ENCODE results near the gene NDUFA7.

Gene NDUFA7

DNA sequence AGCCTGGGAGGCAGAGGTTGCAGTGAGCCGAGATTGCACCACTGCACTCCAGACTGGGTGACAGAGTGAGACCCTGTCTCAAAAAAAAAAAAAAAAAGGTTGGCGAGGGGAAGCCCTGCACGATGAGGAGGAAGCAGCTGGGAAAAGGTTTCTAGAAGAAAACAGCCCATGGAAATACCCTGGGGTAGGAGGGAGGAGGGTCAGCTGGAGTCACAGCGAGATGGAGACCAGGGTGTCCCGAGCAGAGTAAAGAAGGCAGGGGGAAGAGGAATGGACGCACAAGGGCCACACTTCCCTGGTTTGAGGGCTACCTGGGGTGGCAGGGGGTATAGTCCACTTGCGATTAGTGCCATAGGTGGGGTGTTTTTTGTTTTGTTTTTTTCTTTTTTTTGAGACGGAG is 15.5 kb upstream of the NDUFA7 start:
- peaks cover 62% of the 10 kb centered on the region for H3K27me3 ChIP-seq (ENCODE audit: control insufficient read depth, insufficient read depth, low read length)
- H3K36me3 ChIP-seq (ENCODE audit: control insufficient read depth, insufficient read depth, low read length): no peaks in the 10 kb centered on the region
- H3K9me3 ChIP-seq (ENCODE audit: control insufficient read depth, low read length): no peaks in the 10 kb centered on the region
- H3K4me3 ChIP-seq (ENCODE audit: low read length): no peak overlapping the region
- H3K9ac ChIP-seq (ENCODE audit: low read length): no peak overlapping the region
- peaks cover 22% of the 10 kb centered on the region for H3K4me1 ChIP-seq (ENCODE audit: control insufficient read depth, insufficient read depth, low read length)

DNA sequence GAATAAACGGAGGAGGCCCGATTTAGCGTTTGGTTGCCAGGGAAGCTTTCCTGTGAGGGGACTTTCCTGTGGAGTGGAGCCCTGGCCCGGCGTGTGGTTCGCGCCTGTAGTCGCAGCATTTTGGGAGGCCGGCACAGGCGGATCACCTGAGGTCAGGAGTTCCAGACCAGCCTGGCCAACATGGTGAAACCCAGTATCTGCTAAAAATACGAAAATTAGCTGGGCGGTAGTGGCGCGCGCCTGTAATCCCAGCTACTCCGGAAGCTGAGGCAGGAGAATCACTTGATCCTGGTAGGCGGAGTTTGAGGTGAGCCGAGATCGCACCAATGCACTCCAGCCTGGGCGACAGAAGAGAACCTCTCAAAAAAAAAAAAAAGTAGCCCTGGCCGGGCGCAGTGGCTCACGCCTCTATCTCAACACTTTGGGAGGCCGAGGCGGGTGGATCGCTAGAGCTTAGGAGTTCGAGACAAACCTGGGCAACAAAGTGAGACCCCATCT is 14.9 kb upstream of the NDUFA7 start:
- Histone ChIP-seq H3K9ac (ENCODE audit: low read length) (no peak overlapping the region), H3K4me1 (ENCODE audit: control insufficient read depth, insufficient read depth, low read length) (peaks cover 22% of the 10 kb centered on the region), H3K36me3 (ENCODE audit: control insufficient read depth, insufficient read depth, low read length) (no peaks in the 10 kb centered on the region), H3K27me3 (ENCODE audit: control insufficient read depth, insufficient read depth, low read length) (peaks cover 65% of the 10 kb centered on the region), H3K9me3 (ENCODE audit: control insufficient read depth, low read length) (no peaks in the 10 kb centered on the region), H3K4me3 (ENCODE audit: low read length) (no peak overlapping the region)

DNA sequence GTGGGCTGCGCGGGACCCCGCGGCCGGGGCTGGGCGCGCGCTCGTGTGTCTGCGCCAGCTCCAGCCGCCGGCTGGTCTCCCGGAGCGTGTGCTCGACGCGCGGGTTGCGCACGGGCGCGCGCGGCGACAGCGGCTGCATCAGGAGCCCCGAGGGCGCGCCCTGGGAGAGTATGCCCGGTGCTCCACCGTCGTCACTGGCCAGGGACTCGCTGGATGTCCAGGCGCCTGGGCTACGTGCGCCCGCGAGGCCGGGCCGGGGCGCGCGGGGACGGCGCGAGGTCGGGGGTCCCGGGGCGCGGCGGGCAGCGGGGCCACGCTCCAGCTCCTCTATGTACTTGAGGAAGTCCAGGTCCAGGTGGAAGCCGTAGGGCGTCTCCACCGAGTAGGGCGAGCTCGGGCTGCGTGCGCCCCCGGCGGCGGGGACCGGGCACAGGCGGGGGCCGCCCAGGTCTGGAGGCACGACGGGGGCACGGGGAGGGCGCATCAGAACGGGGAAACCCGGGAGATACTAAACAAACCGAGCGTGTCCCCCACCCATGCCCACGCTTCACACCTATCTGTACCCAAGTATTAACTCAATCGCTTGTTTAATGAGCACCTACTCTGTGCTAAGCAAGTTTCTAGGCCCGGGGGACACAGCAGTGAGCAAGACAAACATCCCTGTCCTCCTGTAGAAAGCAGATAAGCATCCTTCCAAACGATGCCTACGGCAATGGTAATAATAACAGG is 14.3 kb upstream of the NDUFA7 start:
- Histone ChIP-seq H3K4me1 (ENCODE audit: control insufficient read depth, insufficient read depth, low read length) (peaks cover 22% of the 10 kb centered on the region), H3K4me3 (ENCODE audit: low read length) (no peak overlapping the region), H3K9ac (ENCODE audit: low read length) (no peak overlapping the region), H3K27me3 (ENCODE audit: control insufficient read depth, insufficient read depth, low read length) (peaks cover 59% of the 10 kb centered on the region), H3K36me3 (ENCODE audit: control insufficient read depth, insufficient read depth, low read length) (no peaks in the 10 kb centered on the region), H3K9me3 (ENCODE audit: control insufficient read depth, low read length) (no peaks in the 10 kb centered on the region)

DNA sequence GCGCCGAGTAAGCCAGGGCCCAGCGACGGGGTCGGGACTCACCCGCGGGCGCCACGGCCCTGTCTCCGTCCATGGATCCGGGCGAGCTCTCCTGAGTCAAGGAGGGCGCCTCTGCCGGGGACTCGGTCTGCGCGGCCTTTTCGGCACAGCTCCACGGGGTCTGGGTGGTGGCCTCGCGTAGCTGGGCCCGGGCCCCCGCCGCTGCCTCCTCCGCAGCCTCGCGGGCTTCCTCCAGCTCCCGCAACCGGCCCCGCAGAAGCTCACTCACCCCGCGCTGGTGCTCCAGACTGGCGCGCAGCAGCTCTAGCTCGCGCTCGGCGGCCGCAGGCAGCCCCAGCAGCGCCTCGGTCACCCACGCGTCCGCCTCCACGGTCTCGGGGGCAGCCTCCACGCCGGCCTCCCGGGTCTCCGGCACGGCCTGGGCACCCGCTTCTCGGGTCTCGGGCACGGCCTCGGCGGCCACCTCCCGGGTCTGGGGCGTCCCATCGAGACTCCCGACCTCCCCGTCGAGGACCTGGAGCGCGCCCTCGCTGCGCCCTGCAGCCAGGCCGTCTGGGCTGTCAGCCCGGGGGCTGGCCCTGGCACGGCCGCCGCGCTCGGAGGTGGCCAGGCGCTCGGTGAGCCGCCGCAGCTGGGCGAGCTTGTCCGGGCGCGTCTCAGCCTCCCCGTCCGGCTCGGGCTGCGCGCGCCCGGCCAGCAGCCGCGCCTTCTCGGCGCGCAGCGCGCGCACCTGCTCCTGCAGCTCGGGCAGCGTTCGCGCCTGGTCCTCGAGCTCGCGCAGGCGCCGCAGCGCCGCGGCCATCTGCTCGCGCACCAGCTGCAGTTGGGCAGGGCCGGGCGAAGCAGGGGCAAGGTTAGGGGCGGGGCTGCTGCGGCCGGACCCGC is 13.5 kb upstream of the NDUFA7 start:
- peaks cover 57% of the 10 kb centered on the region for H3K27me3 ChIP-seq (ENCODE audit: control insufficient read depth, insufficient read depth, low read length)
- no peak overlapping the region for H3K4me3 ChIP-seq (ENCODE audit: low read length)
- H3K9me3 ChIP-seq (ENCODE audit: control insufficient read depth, low read length): no peaks in the 10 kb centered on the region
- no peak overlapping the region for H3K9ac ChIP-seq (ENCODE audit: low read length)
- no peaks in the 10 kb centered on the region for H3K36me3 ChIP-seq (ENCODE audit: control insufficient read depth, insufficient read depth, low read length)
- peaks cover 22% of the 10 kb centered on the region for H3K4me1 ChIP-seq (ENCODE audit: control insufficient read depth, insufficient read depth, low read length)

DNA sequence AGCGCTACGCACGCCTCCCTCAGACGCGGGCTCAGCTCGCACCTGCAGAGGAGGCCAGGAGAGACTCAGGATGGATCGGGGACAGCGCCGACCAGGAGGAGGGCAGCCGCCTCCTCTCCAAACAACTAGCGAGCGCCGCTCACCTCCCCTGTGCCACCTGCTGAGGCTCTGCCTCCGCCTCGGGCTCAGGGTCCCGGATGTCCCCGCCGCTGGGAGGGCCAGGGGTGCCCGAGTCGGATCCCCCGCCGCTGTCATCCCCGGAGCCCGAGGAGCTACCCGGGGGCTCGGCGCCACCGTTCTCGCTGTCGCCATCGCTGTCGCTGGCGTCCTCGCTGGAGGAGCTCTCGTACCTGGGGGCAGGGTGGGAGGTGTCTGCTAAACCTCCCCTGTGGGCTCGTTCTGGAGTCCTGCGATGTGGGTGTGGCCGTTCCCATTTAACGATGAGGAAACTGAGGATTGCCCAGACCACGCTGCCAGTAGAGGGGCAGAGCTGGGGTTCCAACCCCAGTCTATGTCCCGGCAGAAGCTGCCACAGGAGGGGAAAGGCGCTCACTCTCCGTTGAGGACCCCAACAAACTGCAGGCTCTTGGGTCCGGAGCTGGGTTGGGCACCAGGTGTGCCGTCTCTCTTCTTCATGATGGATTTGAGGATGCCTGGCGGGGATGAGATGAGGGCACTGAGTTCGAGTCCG is 12.7 kb upstream of the NDUFA7 start:
- H3K9me3 ChIP-seq (ENCODE audit: control insufficient read depth, low read length): no peaks in the 10 kb centered on the region

DNA sequence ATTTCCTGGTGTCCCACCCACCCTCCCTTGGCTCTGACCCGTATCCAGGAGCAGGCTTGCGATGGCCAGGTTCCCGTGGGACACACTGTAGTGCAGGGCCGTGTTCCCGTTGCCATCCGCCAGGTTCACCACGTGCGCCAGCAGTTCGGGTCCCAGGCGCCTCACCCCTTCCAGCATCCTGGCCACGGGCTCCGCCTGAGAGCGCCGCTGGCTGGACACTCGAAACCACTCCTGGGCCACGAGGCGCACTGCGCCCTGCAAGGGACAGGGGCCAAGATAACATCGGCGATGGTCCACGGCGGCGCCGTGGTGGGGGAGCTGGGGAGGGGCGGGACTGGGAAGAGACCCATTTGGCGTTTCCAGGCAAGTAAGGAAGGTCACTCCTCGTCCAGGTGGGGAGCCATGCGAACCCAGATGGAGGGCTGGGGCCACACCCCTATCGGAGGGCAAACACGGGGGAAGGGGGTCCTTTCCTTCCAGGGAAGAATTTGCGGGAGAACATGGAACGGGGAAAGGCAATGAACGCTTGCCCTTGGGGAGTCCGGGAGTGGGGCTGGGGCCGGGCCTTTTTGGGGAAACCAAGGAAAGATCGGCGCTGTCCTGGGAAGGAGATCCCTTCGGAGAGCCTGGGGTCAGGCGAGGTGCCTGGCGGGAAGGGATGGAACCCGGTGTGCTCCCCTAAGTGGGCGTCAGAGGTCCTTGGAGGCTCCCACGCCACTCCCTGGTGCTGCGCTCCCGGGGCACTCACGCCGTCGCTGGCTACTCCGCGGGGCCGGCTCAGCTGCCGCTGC is 12.0 kb upstream of the NDUFA7 start:
- H3K9ac ChIP-seq (ENCODE audit: low read length): no peak overlapping the region
- H3K4me3 ChIP-seq (ENCODE audit: low read length): no peak overlapping the region
- no peaks in the 10 kb centered on the region for H3K9me3 ChIP-seq (ENCODE audit: control insufficient read depth, low read length)
- peaks cover 51% of the 10 kb centered on the region for H3K27me3 ChIP-seq (ENCODE audit: control insufficient read depth, insufficient read depth, low read length)
- H3K4me1 ChIP-seq (ENCODE audit: control insufficient read depth, insufficient read depth, low read length): peaks cover 22% of the 10 kb centered on the region
- no peaks in the 10 kb centered on the region for H3K36me3 ChIP-seq (ENCODE audit: control insufficient read depth, insufficient read depth, low read length)

More for the DNA sequence above, 12.7 kb upstream of the NDUFA7 start:
- Histone ChIP-seq H3K4me3 (ENCODE audit: low read length) (no peak overlapping the region), H3K4me1 (ENCODE audit: control insufficient read depth, insufficient read depth, low read length) (peaks cover 22% of the 10 kb centered on the region), H3K9ac (ENCODE audit: low read length) (no peak overlapping the region), H3K27me3 (ENCODE audit: control insufficient read depth, insufficient read depth, low read length) (peaks cover 53% of the 10 kb centered on the region), H3K36me3 (ENCODE audit: control insufficient read depth, insufficient read depth, low read length) (no peaks in the 10 kb centered on the region)

DNA sequence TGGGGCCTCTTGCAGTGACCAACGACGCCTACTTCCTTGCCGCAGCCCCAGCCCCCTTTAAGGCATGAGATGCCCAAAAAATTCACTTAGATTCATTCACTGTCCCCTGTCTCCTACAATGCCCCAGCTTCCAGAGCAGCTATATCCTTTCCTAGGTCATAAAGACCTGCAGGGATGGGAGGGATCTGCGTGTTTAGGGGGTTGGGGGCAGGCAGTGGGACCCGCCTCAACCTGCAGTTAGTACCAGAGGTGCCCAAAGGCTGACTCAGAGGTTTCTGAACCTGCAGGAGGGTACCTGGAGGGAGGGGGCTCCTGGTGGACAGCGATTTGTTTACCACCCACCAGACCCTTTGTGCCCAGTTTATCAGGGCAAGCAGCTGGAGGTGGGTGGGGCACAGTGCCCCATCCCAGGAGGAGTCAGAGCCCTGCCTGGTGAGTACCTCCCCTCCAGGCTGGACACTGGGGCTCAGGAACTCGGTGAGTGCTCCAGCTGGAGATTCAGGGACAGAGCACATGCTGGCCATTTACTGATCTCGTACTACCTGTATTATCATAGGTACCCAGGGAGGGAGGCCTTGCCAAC is 10.2 kb upstream of the NDUFA7 start:
- Histone ChIP-seq H3K36me3 (ENCODE audit: control insufficient read depth, insufficient read depth, low read length) (no peaks in the 10 kb centered on the region), H3K9ac (ENCODE audit: low read length) (no peak overlapping the region), H3K4me3 (ENCODE audit: low read length) (no peak overlapping the region), H3K27me3 (ENCODE audit: control insufficient read depth, insufficient read depth, low read length) (peaks cover 43% of the 10 kb centered on the region), H3K9me3 (ENCODE audit: control insufficient read depth, low read length) (no peaks in the 10 kb centered on the region), H3K4me1 (ENCODE audit: control insufficient read depth, insufficient read depth, low read length) (peaks cover 19% of the 10 kb centered on the region)

DNA sequence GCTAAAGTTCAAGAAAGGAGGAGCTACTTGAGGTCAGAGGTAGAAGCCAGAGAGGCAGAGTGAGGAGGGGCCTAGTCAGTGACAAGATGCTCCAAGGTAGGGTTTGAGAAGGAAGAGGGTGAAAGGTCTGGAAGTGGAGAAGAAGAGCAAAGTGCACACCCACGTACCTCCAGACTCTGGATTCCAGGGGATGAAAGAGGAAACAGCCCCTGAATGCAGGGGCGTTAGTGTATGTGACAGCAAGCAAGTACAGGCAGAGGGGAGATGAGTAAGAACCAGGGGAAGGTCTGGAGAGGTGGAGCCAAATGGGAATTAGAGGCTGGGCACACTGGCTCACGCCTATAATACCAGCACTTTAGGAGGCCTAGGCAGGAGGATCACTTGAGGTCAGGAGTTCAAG is 8.8 kb upstream of the NDUFA7 start:
- no peaks in the 10 kb centered on the region for H3K36me3 ChIP-seq (ENCODE audit: control insufficient read depth, insufficient read depth, low read length)
- H3K4me1 ChIP-seq (ENCODE audit: control insufficient read depth, insufficient read depth, low read length): peaks cover 19% of the 10 kb centered on the region
- H3K27me3 ChIP-seq (ENCODE audit: control insufficient read depth, insufficient read depth, low read length): peaks cover 34% of the 10 kb centered on the region

DNA sequence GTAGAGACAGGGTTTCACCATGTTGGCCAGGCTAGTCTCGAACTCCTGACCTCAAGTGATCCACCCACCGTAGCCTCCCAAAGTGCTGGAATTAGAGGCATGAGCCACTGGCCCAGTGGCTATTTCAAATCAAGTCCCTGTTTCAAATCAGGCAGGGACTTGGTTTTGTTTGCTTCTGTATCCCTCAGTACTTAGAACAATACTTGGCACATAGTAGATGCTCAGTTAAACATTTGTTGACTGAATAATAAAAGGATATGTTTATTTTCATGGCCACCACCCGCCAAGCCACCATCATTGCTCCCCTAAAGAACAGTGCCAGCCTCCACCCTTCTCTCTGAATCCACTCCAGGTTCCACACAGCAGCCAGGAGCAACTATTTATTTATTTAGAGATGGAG is 4.3 kb upstream of the NDUFA7 start:
- Histone ChIP-seq H3K9me3 (ENCODE audit: control insufficient read depth, low read length) (no peaks in the 10 kb centered on the region), H3K4me3 (ENCODE audit: low read length) (no peak overlapping the region), H3K9ac (ENCODE audit: low read length) (no peak overlapping the region), H3K4me1 (ENCODE audit: control insufficient read depth, insufficient read depth, low read length) (peaks cover 17% of the 10 kb centered on the region), H3K27me3 (ENCODE audit: control insufficient read depth, insufficient read depth, low read length) (peaks cover 4% of the 10 kb centered on the region), H3K36me3 (ENCODE audit: control insufficient read depth, insufficient read depth, low read length) (no peaks in the 10 kb centered on the region)

More for the DNA sequence above, 8.8 kb upstream of the NDUFA7 start:
- H3K4me3 ChIP-seq (ENCODE audit: low read length): no peak overlapping the region
- H3K9ac ChIP-seq (ENCODE audit: low read length): no peak overlapping the region
- no peaks in the 10 kb centered on the region for H3K9me3 ChIP-seq (ENCODE audit: control insufficient read depth, low read length)

DNA sequence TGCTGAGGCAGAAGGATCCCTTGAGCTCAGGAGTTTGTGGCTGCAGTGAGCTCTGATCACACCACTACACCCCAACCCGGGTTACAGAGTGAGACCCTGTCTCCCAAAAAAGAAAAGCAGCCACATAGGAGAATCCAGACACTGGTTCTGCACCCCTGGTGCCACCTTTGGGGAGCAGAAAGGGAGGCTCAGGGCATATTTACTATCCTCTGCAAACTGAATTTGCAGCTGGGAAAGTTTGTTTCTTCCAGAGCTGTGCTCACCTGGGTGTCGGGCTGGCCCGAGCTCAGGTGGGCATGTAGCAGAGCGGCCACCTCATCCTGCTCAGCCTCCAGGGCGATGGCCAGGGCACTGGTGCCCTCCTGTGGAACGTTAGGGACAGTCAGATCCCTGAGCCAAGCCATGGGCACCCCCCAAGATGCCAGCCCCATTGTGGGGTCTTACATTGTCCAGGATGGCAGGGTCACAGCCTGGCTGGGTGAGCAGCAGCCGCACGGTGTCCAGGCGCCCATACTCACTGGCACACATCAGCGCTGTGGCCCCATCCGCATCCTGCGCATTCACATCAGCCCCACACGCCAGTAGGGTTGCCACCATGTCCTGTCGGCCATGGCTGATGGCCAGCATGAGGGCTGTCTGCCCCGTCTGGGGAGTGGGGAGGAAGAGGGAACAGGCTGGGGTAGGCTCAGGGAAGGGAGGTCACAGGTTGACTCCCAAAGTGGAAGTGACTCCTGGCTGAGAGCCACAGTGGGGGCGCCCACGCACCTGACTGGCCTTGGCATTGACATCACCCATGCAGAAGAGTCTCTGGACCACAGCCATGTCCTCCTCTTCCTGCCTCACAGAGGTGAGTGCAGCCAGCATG is 3.2 kb upstream of the NDUFA7 start:
- Histone ChIP-seq H3K4me1 (ENCODE audit: control insufficient read depth, insufficient read depth, low read length) (peaks cover 24% of the 10 kb centered on the region), H3K27me3 (ENCODE audit: control insufficient read depth, insufficient read depth, low read length) (peaks cover 4% of the 10 kb centered on the region), H3K36me3 (ENCODE audit: control insufficient read depth, insufficient read depth, low read length) (no peaks in the 10 kb centered on the region), H3K9me3 (ENCODE audit: control insufficient read depth, low read length) (no peaks in the 10 kb centered on the region), H3K4me3 (ENCODE audit: low read length) (no peak overlapping the region), H3K9ac (ENCODE audit: low read length) (no peak overlapping the region)

All from mucosa of stomach (tissue), 1 donor.